HG03135 (cell line): Measurements from ENCODE around the gene RGS3.
"Not testable (repeated sequence)": the region's sequence is repeated elsewhere in the genome, so short reads cannot be mapped to it uniquely, and the experiment has no call there.

Source experiments
- ATAC-seq: cut with Tn5 transposase; IDR thresholded peaks from one replicate; pipeline ENCODE4 v1.9.1; 2021; ENCODE audit warnings: mild to moderate bottlenecking, moderate library complexity; ENCODE audit not compliant: unreplicated experiment

RGS3 gene

DNA sequence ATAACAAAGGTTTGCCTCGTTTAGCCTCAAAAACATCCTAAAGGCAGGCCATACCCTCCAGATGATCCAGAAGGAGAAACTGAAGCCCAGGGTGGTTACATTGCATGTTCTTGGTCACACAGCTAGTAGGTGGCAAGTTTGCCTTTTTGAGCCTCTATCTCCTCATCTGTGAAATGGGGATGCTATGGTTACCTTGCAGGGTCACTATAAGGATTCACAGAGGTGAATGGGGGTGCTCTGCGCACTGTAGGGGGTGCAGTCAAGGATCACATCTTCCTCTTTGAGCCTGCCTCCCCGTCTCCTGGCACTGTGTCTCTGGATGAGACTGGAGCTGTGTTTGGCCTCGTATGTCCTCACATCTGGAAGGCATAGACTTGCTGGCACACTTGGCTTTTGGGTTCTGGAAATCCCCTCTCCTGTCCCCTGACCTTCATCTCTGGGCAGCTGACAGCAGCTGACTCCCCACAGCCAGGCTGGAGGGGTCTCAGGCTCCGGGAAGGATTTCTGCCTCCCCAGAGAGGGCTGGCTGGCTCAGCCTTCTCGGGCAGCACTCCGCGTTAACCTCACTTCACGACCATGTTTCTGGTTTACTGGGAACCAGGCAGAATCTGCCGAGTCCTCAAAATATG is 167.7 kb downstream of the RGS3 start:
- no peak for ATAC-seq

DNA sequence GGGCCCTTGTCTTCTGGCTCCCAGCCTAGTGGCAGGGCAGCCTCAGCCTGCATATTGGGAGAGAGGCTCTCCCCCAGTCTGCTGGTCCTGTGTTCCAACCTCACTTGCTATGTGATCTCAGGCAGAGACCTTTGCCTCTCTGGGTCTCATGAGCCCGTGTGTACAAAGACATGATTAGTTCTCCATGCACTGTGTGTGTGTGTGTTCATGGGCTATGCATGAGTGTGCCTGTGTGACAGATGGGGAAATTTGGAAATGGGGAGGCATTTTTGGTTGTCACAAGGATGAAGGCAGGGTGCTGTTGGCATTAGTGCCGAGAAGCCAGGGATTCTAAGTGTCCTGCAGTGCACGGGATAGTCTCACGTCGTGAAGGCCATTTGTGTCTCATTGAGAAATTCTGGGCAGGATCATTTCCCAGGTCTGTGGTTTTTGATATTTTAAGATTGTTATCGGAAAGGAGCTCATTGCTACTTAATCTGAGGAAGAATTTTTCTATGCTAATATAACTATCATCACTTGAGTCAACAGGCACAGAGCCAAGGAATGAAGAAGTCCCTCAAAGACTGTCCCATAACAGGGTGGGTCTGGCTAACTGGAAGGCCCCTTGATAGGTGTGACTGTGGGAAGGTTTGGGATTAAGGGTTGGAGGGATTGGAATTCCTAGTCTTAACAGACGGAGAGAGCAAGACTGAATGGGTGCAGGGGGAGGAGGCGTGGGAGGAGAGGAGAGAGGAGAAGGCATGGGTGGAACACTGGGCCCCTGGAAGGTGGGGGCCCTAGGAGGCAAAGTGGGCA is 168.5 kb downstream of the RGS3 start:
- ATAC-seq: no peak

DNA sequence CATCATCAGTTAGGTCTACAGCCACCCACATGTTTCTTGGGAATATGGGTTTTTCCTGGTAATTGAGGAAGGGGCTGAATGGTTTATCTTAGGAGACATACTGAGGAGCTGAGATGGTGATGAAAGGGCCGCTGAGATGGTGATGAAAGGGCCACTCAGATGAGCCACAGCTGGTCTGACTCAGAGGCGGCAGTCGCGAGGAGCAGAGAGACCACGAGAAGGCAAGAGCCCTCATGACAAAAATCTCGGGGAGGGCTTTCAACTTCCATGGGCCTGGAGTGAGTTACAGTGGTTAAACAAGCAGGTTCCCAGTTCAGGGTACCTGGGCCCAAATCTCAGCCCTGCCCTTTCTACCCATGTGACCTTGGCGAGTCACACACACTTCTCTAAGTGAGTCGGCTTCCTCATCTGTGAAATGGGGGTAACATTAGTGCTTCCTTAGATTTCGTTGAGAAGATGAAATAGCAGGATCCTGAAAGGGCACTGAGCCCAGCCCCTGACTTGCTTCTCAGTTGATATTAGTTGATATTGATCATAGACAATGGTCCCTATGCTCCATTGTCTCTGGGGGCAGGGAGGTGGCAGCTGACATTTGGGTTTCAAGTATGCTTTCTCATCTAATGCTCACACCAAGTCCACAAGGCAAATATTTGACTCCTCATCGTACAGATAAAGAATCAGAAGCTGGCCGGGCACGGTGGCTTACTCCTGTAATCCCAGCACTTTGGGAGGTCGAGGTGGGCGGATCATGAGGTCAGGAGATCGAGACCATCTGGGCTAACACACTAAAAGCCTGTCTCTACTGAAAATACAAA is 169.5 kb downstream of the RGS3 start:
- no peak for ATAC-seq

DNA sequence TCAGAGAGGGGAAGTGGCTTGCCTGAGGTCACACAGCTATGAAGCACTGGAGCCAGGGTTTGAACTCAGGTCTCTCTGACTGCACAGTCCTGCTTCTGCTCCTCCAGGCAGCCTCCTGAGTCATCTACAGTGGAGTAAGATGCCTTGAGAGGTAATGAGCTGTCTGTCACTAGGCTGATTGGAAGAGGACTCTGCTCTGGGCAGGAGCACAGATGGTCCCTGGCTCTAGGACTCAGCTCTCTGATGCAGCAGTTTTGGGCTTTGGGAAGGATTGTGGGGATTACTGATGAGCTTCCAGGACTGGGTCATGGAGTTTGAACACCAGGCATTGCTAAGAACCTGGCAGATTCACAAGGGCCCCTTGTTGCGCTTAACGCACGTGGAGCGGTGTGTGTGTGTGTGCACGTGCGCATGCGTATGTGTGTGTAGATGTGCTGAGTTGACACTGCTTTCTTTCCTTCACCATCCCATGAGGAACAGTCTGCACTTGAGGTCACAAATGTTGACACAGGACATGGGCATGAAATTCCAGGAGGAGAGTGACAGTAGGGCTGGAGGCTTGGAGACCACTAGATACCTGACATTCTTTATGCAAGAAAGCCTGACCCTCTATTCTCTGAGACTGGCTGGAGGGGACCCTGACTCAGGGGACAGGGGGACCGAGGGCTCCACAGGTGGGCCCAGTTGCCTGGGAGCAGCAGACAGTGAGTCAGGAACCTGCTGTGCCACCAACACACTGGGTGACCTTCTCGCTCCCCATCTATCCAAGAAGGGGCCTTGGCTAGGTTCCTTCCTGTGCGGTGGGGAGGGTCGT is 170.5 kb downstream of the RGS3 start:
- no peak for ATAC-seq

DNA sequence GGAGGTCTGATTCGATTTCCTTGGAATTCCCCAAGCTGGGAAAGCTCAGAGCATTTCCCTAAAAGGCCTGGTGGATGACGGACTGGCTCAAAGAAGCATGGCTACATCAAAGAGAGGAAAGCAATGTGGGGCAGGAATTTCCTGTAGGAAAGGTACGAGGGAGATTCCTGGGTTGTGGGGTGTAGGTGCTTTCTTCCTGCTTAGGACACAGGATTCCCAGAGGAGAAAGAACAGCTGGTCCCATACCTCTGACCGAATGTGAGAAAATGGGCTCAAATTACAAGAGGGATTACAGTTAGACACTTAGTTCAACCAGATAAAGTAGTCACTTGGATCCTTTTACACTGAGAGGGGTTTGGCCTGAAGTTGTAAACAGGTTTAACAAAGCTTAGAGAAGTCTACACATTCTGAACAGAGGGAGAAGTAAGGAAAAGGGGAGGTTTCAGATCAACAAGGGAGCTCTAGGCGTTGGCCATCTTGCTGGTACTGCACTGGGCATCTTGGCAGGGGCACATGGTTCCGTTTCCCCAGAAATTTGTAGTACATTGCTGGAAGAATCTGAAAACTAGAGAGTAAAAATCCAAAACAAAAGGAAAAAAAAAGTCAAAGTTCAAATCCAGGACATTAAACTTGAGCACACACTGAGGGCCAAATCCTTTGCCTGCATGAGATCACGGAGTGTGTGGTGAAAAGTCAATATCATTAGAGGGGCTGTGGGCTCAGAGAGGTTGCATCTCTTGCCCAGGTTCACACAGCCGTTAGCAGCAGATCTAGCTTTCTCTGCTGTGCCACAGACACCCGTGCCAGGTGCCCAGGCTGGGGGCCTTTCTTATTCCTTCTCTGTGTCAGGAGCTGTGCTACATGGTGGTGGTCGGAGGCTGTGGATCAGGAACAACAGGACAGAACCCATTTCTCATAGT is 171.3 kb downstream of the RGS3 start:
- no peak for ATAC-seq

DNA sequence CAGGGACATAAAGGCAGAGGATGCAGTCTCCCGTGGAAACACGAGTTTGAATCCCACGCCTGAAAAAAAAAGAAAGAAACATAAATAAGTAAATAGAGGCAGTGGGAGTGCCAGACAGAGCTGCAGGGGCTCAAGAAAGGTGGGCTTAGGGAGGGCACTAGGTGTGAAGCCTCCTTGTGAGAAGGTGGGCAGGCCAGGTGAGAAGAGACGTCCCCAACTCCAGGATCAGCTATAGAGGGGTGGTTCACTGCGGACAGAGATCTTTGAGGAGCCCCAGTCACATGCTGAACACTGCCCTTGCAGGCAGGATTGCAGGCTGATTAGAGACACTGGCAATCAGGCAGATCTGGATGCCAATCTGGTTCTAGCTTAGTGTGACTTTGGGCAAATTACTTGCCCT is 172.1 kb downstream of the RGS3 start:
- no peak for ATAC-seq

DNA sequence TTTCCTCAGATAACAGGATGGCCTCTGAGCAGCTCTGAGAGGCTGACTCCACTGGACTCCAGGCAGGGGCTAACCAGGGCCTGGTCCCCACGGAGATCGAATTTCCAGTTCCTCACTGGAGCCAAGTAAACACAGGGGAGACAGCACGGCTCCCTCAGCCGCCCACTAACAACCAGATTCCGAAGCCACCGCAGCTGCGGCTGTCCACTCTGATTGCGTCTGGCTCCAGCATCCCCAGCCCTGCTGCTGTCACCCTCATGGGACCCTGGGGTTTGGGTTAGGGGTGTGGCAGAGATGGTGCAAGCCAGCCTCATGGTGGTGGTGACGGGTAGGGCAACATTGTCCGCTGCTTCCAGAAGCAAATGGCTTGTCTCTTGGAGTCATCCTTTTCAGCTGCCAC is 172.6 kb downstream of the RGS3 start:
- ATAC-seq: no peak

DNA sequence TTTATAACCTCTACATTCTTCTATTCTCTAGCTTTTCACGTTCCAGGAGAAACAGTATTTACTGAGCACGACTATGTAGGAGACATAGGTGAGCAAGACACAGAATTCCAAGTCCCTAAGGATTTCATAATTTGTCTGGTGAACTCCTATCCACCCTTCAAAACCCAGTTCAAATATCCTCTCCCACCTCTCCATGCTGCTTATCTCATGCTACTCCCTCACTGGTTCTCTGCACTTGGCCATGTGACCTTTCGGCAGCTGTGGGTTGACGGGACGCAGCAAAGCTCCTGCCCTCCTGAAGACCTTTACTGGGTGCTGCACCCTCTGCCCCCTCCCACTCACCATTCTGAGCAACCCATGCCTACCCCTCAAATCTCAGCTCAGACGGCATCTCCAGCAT is 173.2 kb downstream of the RGS3 start:
- no peak for ATAC-seq

DNA sequence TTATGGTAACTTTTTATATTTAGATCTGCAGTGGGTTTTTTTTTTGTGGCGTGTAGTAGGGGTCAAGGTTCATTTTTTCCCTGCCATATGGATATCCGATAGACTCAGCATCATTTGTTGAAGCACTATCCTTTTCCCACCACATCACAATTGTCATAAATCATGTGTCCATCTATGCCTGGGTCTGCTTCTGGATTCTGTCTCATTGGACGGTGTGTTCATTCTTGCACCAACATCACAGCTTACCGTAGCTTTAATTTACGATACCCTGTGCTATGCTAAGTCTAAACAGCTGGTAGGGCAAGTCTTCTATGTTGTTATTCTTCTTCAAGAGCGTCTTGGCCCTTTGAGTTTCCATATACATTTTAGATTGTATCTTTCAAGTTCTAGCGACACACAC is 175.0 kb downstream of the RGS3 start:
- ATAC-seq: no peak

DNA sequence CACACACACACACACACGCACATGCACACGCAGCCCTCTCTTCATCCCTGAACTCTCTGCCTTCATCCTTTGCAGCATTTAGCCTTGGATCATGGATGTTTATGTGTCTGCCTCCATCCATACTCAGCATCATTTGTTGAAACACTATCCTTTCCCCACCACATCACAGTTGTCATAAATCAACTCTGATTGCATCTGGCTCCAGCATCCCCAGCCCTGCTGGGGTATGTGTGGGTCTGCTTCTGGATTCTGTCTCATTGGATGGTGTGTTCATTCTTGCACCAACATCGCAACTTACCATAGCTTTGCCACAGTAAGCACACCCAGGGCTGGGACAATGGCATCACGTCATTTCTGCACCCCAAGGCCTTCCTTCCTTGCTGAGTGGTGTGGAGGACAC is 175.4 kb downstream of the RGS3 start:
- ATAC-seq: no peak

DNA sequence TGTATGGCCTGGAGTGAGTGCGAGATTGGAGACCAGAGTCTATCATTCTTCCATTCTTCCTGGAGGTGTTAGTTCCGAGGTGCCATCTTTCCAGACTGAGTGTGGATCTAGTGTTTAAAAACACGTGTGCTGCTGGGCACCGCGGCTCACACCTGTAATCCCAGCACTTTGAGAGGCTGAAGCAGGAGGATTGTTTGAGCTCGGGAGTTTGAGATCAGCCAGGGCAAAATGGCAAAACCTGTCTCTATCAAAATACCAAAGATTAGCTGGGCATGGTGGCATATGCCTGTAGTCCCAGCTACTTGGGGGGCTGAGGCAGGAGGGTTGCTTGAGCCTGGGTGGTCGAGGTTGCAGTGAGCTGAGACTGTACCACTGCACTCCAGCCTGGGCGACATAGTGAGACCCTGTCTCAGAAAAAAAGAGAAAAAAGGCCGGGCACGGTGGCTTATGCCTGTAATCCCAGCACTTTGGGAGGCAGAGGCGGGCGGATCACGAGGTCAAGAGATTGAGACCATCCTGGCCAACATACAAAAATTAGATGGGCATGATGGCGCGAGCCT is 176.0 kb downstream of the RGS3 start:
- not testable (repeated sequence) for ATAC-seq

DNA sequence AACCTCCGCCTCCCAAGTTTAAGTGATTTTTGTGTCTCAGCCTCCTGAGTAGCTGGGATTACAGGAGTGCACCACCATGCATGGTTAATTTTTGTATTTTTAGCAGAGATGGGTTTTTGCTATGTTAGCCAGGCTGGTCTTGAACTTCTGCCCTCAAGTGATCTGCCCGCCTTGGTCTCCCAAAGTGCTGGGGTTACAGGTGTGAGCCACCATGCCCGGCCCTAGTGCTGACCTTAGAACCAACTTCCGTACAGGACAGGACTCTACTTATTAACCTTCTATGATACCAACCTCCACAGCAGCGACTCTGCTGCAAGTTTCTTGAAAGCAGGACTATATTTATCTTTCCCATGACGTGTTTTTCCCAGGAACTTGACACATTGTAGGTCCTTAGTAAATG is 176.9 kb downstream of the RGS3 start:
- no peak for ATAC-seq

DNA sequence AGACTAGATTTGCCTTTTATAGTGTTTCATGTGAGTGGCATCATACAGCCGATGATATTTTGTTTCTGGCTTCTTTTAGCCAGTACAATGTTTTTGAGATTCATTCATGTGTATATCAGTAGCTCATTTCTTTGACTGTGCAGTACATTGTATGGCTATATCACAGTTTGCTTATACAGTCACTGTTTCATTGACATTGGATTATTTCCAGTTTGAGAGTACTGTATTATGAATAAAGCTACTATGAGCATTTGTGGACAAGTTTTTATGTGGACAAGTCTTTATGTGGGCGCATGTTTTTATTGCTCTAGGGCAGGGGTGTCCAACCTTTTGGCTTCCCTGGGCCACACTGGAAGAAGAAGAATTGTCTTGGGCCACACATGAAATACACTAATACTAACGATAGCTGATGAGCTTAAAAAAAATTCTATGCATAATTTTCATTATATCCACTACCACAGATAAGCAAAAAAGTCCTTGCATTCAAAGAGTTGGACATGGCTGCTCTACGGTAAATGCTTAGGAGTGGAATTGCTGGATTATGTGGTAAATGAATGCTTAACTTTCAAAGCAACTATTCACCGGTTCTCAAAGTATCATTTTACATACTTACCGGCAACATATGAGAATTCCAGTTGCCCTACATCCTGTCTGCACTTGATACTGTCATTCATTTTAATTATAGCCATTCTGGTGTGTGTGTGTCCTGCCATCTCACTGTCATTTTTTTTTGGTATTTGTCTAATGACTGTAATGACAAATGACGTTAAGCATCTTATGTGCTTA is 177.8 kb downstream of the RGS3 start:
- ATAC-seq: no peak

DNA sequence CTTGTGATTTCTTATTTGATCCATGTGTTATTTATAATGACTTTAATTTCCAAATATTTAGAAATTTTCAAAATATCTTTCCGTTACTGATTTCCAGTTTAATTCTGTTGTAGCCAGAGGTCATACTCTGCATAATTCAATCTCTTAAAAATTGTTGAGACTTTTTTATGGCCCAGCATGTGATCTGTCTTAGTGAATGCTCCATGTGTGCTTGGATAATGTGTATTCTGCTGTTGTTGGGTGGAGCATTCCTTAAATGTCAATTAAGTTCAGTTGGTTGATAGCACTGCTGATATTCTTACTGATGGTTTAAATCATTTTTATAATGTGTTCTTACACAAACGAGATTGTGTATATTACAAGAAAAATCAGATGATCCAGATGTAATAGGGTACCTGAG is 180.8 kb downstream of the RGS3 start:
- no peak for ATAC-seq

DNA sequence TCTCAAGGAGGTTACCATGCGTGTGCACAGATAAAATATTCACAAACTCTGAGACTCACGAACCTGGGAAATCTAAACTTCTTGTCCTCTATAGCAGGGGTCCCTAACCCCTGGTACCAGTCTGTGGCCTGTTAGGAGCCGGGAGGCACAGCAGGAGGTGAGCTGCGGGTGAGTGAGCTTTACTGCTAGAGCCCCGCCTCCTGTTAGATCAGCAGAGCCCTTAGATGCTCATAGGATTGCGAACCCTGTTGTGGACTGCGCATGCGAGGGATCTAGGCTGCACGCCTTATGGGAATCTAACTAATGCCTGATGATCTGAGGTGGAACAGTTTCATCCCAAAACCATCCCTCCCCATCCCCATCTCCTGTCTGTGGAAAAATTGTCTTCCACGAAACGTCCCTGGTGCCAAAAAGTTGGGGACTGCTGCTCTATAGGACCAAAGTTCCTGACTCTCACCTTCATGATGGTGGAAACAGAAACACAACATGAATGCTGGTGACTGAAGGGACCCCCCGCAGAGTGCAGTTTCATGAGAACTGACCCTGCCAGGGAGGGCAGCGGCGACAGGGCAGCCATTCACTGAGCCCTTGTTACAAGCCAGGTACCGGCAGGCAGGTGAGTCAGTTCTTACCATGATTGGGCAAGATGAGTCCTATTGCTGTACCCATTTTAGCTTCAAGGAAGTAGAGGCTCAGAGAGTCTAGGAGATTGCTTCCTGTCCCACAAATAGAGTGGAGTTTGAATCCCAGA is 181.9 kb downstream of the RGS3 start:
- ATAC-seq: no peak

DNA sequence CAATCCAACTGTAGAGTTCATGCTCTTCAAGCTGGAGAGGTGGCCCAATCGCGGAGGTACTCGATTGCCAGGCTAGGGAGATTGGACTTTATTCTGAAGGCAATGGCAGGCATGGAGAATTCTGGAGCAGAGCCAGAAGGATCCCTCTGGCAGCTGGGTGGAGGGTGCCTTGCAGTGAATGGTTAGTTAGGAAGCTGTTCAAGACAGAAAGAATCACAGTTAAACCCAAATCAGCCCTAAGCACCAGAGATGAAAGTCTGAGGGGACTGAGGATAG is 182.4 kb downstream of the RGS3 start:
- no peak for ATAC-seq

DNA sequence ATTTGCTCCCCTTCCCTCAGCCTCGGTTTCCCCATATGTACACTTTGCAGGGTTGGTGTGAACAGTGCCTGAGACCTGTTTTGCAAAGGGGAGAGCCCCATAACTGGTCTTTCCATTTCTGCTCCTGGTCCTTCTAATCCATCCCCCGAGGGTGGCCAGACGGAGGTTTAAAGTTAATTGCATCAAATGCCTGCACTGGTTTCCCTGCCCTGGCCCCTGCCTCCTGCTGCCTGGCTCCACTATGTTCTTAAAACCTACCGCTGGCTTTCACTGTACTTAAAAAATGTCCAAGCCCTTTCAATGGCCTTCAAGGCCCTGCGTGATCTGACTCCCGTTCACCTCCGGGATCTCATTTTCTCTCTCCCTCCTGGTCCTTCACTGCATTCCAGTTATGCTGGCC is 183.0 kb downstream of the RGS3 start:
- ATAC-seq: no peak
